Hepatocyte (in vitro differentiated cells): ENCODE measurements around the gene ST6GALNAC2.

Experiments used
- EZH2 ChIP-seq: fragments of 200-600 bp; sonication (generic); IDR thresholded peaks from 2 replicates; pipeline ENCODE4 v1.6.1; 2016; ENCODE audit warnings: antibody characterized with exemption, mild to moderate bottlenecking, borderline replicate concordance
- TF ChIP-seq, protein P1 (sequence below): fragments of 200-600 bp; sonication (generic); IDR thresholded peaks from 2 replicates; pipeline ENCODE4 v1.5.1; 2016; ENCODE audit warnings: antibody characterized with exemption, mild to moderate bottlenecking; ENCODE audit not compliant: poor library complexity

DNA sequence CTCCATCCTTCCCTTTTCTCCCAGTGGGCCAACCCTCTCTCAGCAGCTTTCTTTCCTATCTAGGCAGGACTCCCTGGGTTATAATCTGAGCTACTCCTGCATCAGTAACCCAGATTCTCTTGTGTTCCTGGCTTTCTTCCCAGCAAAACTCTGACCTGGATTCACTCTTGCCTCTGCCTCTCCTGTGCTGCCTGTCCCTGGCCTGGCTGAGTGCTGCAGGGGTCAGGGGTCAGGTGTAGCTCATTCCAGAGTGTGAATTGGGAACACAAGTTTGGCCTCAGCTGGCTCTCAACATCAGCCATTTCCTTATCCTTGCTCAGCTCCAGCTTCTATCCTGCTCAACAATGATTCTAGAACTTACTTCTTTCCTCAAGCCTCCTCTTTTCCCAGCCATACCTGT lies 2.5 kb upstream of the ST6GALNAC2 start:
- TF ChIP-seq, protein P1, sequence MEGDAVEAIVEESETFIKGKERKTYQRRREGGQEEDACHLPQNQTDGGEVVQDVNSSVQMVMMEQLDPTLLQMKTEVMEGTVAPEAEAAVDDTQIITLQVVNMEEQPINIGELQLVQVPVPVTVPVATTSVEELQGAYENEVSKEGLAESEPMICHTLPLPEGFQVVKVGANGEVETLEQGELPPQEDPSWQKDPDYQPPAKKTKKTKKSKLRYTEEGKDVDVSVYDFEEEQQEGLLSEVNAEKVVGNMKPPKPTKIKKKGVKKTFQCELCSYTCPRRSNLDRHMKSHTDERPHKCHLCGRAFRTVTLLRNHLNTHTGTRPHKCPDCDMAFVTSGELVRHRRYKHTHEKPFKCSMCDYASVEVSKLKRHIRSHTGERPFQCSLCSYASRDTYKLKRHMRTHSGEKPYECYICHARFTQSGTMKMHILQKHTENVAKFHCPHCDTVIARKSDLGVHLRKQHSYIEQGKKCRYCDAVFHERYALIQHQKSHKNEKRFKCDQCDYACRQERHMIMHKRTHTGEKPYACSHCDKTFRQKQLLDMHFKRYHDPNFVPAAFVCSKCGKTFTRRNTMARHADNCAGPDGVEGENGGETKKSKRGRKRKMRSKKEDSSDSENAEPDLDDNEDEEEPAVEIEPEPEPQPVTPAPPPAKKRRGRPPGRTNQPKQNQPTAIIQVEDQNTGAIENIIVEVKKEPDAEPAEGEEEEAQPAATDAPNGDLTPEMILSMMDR, result no peak
- TF ChIP-seq EZH2, result no peak
